Hepatocyte (in vitro differentiated cells): ENCODE data around the gene RGS17. TPM values are rescaled to one million over a fixed set of nuclear protein-coding genes. Genes with fewer than 3 reads are reported as not detected.

Source experiments
- DNase-seq: peaks from one replicate; pipeline ENCODE4 v3.0.0-alpha.2; 2016; ENCODE audit warnings: low spot score
- H2AFZ ChIP-seq: fragments of 200-600 bp; sonication (generic); 2 replicates; pipeline ENCODE4 v1.6.0; 2016; ENCODE audit warnings: antibody characterized with exemption, mild to moderate bottlenecking
- H3K27ac ChIP-seq: fragments of 200-600 bp; sonication (generic); 2 replicates; pipeline ENCODE4 v1.5.1; 2016; ENCODE audit warnings: mild to moderate bottlenecking
- H3K27me3 ChIP-seq: fragments of 200-600 bp; sonication (generic); 2 replicates; pipeline ENCODE4 v1.6.1; 2016
- H3K36me3 ChIP-seq: fragments of 200-600 bp; sonication (generic); replicated peaks from 2 replicates; pipeline ENCODE4 v1.5.1; 2016; ENCODE audit warnings: low read depth; ENCODE audit not compliant: insufficient read depth
- H3K4me1 ChIP-seq: fragments of 200-600 bp; sonication (generic); 2 replicates; pipeline ENCODE4 v1.5.1; 2016; ENCODE audit warnings: mild to moderate bottlenecking, moderate library complexity; ENCODE audit not compliant: insufficient read depth
- H3K4me2 ChIP-seq: fragments of 200-600 bp; sonication (generic); 2 replicates; pipeline ENCODE4 v1.6.0; 2016
- H3K4me3 ChIP-seq: fragments of 200-600 bp; sonication (generic); 2 replicates; pipeline ENCODE4 v1.5.1; 2016; ENCODE audit warnings: mild to moderate bottlenecking
- H3K79me2 ChIP-seq: fragments of 200-600 bp; sonication (generic); 2 replicates; pipeline ENCODE4 v1.6.0; 2017; ENCODE audit warnings: mild to moderate bottlenecking
- H3K9me2 ChIP-seq: fragments of 200-600 bp; sonication (generic); replicated peaks from 2 replicates; pipeline ENCODE4 v1.6.0; 2017; ENCODE audit warnings: mild to moderate bottlenecking; ENCODE audit not compliant: insufficient read depth
- H3K9me3 ChIP-seq: fragments of 200-600 bp; sonication (generic); 2 replicates; pipeline ENCODE4 v1.5.1; 2016; ENCODE audit warnings: low read depth, mild to moderate bottlenecking
- H4K20me1 ChIP-seq: fragments of 200-600 bp; sonication (generic); 2 replicates; pipeline ENCODE4 v1.6.0; 2016; ENCODE audit warnings: mild to moderate bottlenecking; ENCODE audit not compliant: insufficient read depth, poor library complexity, severe bottlenecking
- EZH2 ChIP-seq: fragments of 200-600 bp; sonication (generic); IDR thresholded peaks from 2 replicates; pipeline ENCODE4 v1.6.1; 2016; ENCODE audit warnings: antibody characterized with exemption, mild to moderate bottlenecking, borderline replicate concordance
- EZH2phosphoT487 ChIP-seq: fragments of 200-600 bp; sonication (generic); IDR thresholded peaks from one replicate; pipeline ENCODE4 v1.6.1; 2018; ENCODE audit warnings: antibody characterized with exemption, mild to moderate bottlenecking, low read depth, moderate library complexity; ENCODE audit not compliant: unreplicated experiment, severe bottlenecking
- WGBS: methylation state at CpG from one replicate; pipeline ENCODE4 v1.1.6; 2016; ENCODE audit warnings: low lambda C conversion rate; ENCODE audit errors: missing lambda C conversion rate; 5-methylcytosine and 5-hydroxymethylcytosine counted together
- polyA plus RNA-seq: library from polyadenylated mRNA; unstranded; fragments of >200 nt; fragmentation: Nextera tagmentation; extraction: Ambion mirVana; gene quantifications from 2 replicates; pipeline ENCODE4 v1.2.1, GENCODE V29; 2016
- total RNA-seq: library from RNA; depleted of rRNA; stranded (reverse); fragments of >200 nt; gene quantifications from 2 replicates; pipeline ENCODE4 v1.2.3, GENCODE V29; 2014
- TF ChIP-seq, protein P1 (sequence below): fragments of 200-600 bp; sonication (generic); IDR thresholded peaks from 2 replicates; pipeline ENCODE4 v1.5.1; 2016; ENCODE audit warnings: antibody characterized with exemption, mild to moderate bottlenecking; ENCODE audit not compliant: poor library complexity

RGS17 gene, protein sequence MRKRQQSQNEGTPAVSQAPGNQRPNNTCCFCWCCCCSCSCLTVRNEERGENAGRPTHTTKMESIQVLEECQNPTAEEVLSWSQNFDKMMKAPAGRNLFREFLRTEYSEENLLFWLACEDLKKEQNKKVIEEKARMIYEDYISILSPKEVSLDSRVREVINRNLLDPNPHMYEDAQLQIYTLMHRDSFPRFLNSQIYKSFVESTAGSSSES
- 0.24 and 0.97 TPM in 2 replicates for total RNA-seq
- 0.27 and 0.52 TPM in 2 replicates for polyA plus RNA-seq

DNA sequence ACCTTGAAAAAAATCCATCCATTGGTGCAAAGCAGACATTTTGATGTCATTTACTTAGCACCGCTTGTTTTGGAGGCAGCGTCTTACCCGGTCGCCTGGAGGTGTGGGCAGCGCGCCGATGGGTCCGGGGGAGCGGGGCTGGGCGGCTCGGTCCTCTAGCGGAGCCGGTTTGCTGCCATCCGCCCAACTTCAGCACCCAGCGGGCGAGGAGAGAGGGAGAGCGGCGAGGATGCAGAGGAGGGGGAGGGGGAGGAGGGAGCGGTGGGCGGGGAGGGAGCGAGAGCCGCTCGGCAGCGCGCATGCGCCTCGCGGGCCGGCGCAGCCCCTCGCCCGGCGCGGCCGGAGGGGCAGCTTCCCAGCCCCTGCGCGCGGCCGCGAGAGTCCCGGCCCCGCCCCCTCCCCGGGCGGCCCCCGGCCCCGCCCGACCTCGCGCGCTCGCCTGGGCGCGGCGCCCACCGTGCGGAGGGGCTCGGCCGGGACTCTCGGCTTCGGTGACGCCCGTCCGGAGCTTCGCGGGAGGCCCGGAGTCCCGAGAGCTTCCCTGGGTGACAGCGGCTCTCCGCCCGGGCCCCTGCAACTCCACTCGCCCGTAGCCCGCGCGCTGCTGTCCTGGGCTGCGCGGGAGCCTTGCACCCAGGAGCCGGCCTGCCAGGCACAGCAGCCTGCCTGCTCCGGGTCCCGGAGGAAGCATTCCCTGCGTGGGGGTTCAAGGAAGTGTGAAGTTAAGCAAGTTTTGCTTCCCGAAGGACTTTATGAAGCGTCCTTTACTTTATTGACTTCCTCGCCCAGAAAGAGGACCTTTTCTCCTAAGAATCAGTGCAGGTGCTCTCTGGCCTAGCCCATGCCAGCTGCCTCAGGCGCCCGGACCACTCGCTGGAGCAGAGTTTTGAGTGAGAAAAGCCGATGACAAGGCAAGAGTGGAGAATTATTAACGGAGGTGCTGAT lies at the start of gene RGS17:
TSS of gene RGS17 (minus strand) at position 246 of the 945 bp plus-strand sequence. CDS start 87,264 bp downstream, outside the sequence.
- Histone ChIP-seq H3K79me2 (no peaks in the 10 kb centered on the region), H4K20me1 (no peaks in the 10 kb centered on the region), H2AFZ (peak within 1 kb of the TSS; percentile 98), H3K27me3 (peaks cover 36% of the 10 kb centered on the region), H3K9me2 (no peaks in the 10 kb centered on the region), H3K36me3 (no peaks in the 10 kb centered on the region), H3K27ac (peak within 1 kb of the TSS; percentile 27), H3K9me3 (no peaks in the 10 kb centered on the region), H3K4me3 (peak within 1 kb of the TSS; percentile 98), H3K4me1 (no peaks in the 10 kb centered on the region), H3K4me2 (peak within 1 kb of the TSS; percentile 99)
- TF ChIP-seq, protein P1, sequence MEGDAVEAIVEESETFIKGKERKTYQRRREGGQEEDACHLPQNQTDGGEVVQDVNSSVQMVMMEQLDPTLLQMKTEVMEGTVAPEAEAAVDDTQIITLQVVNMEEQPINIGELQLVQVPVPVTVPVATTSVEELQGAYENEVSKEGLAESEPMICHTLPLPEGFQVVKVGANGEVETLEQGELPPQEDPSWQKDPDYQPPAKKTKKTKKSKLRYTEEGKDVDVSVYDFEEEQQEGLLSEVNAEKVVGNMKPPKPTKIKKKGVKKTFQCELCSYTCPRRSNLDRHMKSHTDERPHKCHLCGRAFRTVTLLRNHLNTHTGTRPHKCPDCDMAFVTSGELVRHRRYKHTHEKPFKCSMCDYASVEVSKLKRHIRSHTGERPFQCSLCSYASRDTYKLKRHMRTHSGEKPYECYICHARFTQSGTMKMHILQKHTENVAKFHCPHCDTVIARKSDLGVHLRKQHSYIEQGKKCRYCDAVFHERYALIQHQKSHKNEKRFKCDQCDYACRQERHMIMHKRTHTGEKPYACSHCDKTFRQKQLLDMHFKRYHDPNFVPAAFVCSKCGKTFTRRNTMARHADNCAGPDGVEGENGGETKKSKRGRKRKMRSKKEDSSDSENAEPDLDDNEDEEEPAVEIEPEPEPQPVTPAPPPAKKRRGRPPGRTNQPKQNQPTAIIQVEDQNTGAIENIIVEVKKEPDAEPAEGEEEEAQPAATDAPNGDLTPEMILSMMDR, result no peak
- TF ChIP-seq EZH2 (no peak), EZH2phosphoT487 (no peak)
- peak; percentile 84 for DNase-seq
- WGBS, result 4% methylated on average over 38 of the region's 89 CpGs

DNA sequence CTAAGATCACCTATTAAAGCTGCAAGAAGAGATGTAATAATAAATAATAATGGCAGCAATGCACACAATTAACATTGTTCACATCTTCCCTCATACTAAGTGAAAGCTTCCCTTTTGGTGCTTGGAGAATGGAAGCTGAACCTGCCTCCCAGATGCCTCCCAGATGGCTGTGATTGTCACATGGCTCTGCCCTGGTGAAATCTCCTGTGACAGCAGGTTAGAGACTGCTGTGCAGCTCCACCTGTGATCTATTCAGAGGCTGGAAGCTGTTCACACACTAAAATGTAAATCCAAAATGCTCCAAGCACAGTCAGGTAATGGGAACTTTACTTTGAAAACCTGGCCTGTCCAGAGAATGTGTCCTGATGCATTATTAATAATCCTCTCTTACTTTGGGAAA lies 41.7 kb upstream of the RGS17 start:
- Histone ChIP-seq H2AFZ (no peak overlapping the region), H3K9me2 (no peaks in the 10 kb centered on the region), H3K4me3 (no peak overlapping the region), H3K36me3 (no peaks in the 10 kb centered on the region), H3K27ac (no peak overlapping the region), H3K4me2 (no peak overlapping the region), H3K4me1 (no peaks in the 10 kb centered on the region), H4K20me1 (no peaks in the 10 kb centered on the region), H3K79me2 (no peaks in the 10 kb centered on the region), H3K27me3 (no peaks in the 10 kb centered on the region), H3K9me3 (no peaks in the 10 kb centered on the region)
- no peak for TF ChIP-seq EZH2phosphoT487
- no peak for TF ChIP-seq EZH2
- TF ChIP-seq, protein P1, result no peak
- no peak for DNase-seq

DNA sequence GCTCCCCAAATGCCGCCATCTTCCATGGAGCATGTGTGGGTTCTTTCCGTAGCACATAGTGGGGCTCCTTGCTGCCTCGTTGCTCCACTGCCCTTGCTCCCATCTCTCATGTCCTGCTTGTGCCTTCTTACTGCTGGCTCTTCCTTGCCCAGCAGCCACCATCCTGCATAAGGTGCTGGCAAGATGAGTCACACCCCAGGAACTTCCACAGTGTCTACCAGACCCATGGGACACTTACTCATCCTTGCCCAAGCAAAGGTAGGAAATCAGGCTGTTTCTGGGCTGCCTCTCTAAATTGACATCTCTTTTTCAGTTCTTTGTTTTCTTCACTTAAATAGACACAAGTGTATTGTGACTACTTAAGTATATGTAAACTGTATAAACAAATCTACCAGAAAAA lies 39.4 kb upstream of the RGS17 start:
- TF ChIP-seq EZH2, result no peak
- Histone ChIP-seq H2AFZ (no peak overlapping the region), H3K27ac (no peak overlapping the region), H3K79me2 (no peaks in the 10 kb centered on the region), H3K4me2 (no peak overlapping the region), H4K20me1 (no peaks in the 10 kb centered on the region), H3K27me3 (no peaks in the 10 kb centered on the region), H3K9me3 (no peaks in the 10 kb centered on the region), H3K4me1 (no peaks in the 10 kb centered on the region), H3K9me2 (no peaks in the 10 kb centered on the region), H3K36me3 (no peaks in the 10 kb centered on the region), H3K4me3 (no peak overlapping the region)
- 52% methylated on average over 3 of the region's 3 CpGs for WGBS
- no peak for DNase-seq

DNA sequence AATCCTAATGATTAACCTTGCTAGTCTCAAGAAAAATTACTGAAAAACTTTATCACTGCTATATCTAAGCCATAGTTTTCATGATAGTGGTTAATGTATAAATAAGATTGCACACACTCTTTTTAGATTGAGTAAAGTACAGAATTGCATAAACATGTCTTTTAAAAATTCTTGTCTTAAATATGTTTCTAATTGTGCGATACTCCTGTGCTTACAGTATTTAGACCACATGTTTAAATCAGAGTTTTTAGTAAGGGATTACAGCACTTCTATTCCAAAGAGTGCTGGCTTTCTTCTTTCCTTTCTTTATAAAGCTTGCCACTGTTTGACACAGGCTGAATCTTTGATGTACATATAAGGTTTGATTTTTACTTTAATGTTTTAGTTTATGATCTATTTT lies 36.8 kb upstream of the RGS17 start:
- Histone ChIP-seq H3K4me2 (no peak overlapping the region), H3K27ac (peak overlapping the region; percentile 11)

More for the DNA sequence above, 36.8 kb upstream of the RGS17 start:
- no peaks in the 10 kb centered on the region for H3K9me3 ChIP-seq
- H3K4me1 ChIP-seq, result no peaks in the 10 kb centered on the region
- H3K9me2 ChIP-seq, result no peaks in the 10 kb centered on the region
- H3K79me2 ChIP-seq, result no peaks in the 10 kb centered on the region
- no peak overlapping the region for H2AFZ ChIP-seq
- TF ChIP-seq EZH2 (no peak), EZH2phosphoT487 (no peak)
- TF ChIP-seq, protein P1, result no peak
- DNase-seq, result no peak
- WGBS, result 52% methylated on average over 1 of the region's 1 CpG
- H4K20me1 ChIP-seq, result no peaks in the 10 kb centered on the region
- no peaks in the 10 kb centered on the region for H3K27me3 ChIP-seq
- H3K36me3 ChIP-seq, result no peaks in the 10 kb centered on the region
- H3K4me3 ChIP-seq, result no peak overlapping the region
